Parathyroid adenoma (tissue), 2 donors: ENCODE data around the gene NTSR1.

Source experiments
- H2AFZ ChIP-seq: fragments of 300-600 bp; sonication (generic); one replicate; pipeline ENCODE4 v1.7.0; 2017; ENCODE audit warnings: antibody characterized with exemption, mild to moderate bottlenecking
- H3K27ac ChIP-seq: fragments of 300-600 bp; sonication (generic); one replicate; pipeline ENCODE4 v1.7.0; 2017
- H3K27me3 ChIP-seq: fragments of 300-600 bp; sonication (generic); one replicate; pipeline ENCODE4 v1.7.0; 2017; ENCODE audit warnings: low read length; ENCODE audit not compliant: control insufficient read depth, insufficient read depth
- H3K36me3 ChIP-seq: fragments of 300-600 bp; sonication (generic); one replicate; pipeline ENCODE4 v1.7.0; 2017; ENCODE audit warnings: low read length; ENCODE audit not compliant: control insufficient read depth, insufficient read depth
- H3K4me1 ChIP-seq: fragments of 300-600 bp; sonication (generic); one replicate; pipeline ENCODE4 v1.7.0; 2017; ENCODE audit warnings: control low read depth
- H3K4me2 ChIP-seq: fragments of 300-600 bp; sonication (generic); one replicate; pipeline ENCODE4 v1.7.0; 2017; ENCODE audit warnings: low read length
- H3K4me3 ChIP-seq: fragments of 300-600 bp; sonication (generic); one replicate; pipeline ENCODE4 v1.7.0; 2017; ENCODE audit warnings: low read depth, low read length
- H3K79me2 ChIP-seq: fragments of 300-600 bp; sonication (generic); one replicate; pipeline ENCODE4 v1.7.0; 2017; ENCODE audit warnings: control low read depth
- H3K9ac ChIP-seq: fragments of 300-600 bp; sonication (generic); one replicate; pipeline ENCODE4 v1.7.0; 2017; ENCODE audit warnings: mild to moderate bottlenecking
- H3K9me3 ChIP-seq: fragments of 300-600 bp; sonication (generic); one replicate; pipeline ENCODE4 v1.7.0; 2017; ENCODE audit warnings: low read length; ENCODE audit not compliant: control insufficient read depth
- TF ChIP-seq, protein P1 (sequence below): fragments of 300-600 bp; sonication (generic); IDR thresholded peaks from one replicate; pipeline ENCODE4 v1.7.0; 2017; ENCODE audit warnings: antibody characterized with exemption, mild to moderate bottlenecking
- donor health status: primary hyperparathyroidism.

NTSR1 gene

GRCh38 chr20:62706344-62706743, 2.3 kb upstream of the NTSR1 start:
- Histone ChIP-seq H3K36me3 (no peaks in the 10 kb centered on the region), H2AFZ (no peak overlapping the region), H3K27me3 (no peaks in the 10 kb centered on the region), H3K27ac (no peak overlapping the region), H3K4me1 (no peaks in the 10 kb centered on the region), H3K4me2 (no peak overlapping the region), H3K79me2 (no peaks in the 10 kb centered on the region), H3K9ac (no peak overlapping the region), H3K9me3 (no peaks in the 10 kb centered on the region), H3K4me3 (no peak overlapping the region)
- TF ChIP-seq, protein P1, sequence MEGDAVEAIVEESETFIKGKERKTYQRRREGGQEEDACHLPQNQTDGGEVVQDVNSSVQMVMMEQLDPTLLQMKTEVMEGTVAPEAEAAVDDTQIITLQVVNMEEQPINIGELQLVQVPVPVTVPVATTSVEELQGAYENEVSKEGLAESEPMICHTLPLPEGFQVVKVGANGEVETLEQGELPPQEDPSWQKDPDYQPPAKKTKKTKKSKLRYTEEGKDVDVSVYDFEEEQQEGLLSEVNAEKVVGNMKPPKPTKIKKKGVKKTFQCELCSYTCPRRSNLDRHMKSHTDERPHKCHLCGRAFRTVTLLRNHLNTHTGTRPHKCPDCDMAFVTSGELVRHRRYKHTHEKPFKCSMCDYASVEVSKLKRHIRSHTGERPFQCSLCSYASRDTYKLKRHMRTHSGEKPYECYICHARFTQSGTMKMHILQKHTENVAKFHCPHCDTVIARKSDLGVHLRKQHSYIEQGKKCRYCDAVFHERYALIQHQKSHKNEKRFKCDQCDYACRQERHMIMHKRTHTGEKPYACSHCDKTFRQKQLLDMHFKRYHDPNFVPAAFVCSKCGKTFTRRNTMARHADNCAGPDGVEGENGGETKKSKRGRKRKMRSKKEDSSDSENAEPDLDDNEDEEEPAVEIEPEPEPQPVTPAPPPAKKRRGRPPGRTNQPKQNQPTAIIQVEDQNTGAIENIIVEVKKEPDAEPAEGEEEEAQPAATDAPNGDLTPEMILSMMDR, result no peak

- Histone ChIP-seq H3K4me3 (no peak overlapping the region), H3K9ac (no peak overlapping the region), H3K36me3 (no peaks in the 10 kb centered on the region), H3K27me3 (no peaks in the 10 kb centered on the region), H3K27ac (no peak overlapping the region), H3K4me1 (no peaks in the 10 kb centered on the region), H2AFZ (no peak overlapping the region), H3K79me2 (no peaks in the 10 kb centered on the region), H3K4me2 (no peak overlapping the region), H3K9me3 (no peaks in the 10 kb centered on the region)
- TF ChIP-seq, protein P1, result no peak
Measured at GRCh38 chr20:62706857-62707256, 1.8 kb upstream of the NTSR1 start.

DNA sequence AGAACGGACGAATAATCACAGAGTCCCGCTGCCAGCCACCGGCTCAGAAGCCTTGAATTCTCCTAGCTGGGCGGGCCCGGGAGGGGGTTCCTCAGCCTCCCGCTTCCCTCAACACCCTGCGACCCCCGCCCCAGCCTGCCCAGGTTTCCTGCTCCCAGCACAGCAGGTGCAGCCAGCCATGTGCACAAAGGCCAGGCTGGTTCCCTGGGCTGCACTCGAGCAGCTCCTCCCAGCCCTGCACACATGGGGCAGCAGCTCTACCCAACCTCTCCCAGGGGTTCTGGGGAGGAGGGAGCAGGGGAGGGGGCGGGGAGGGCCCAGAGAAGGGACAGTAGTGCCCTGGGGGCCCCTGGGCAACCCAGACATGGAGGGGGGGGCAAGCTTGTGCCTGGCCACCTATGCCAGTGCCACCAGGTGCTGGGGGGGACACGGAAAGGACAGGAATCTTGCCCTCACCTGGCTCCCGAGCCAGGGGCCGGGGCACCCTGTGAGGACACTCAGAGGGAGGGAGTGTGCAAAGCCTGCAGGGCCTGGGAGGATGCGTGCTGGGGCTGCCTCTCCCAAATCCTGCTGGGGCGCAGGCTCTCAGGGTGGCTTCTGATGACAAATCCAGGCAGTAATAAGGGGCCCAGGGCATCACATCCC, 1.2 kb upstream of the NTSR1 start:
- Histone ChIP-seq H3K27me3 (no peaks in the 10 kb centered on the region), H3K27ac (no peak overlapping the region), H3K4me2 (no peak overlapping the region), H3K9me3 (no peaks in the 10 kb centered on the region), H2AFZ (no peak overlapping the region), H3K79me2 (no peaks in the 10 kb centered on the region), H3K9ac (no peak overlapping the region), H3K36me3 (no peaks in the 10 kb centered on the region), H3K4me1 (no peaks in the 10 kb centered on the region), H3K4me3 (no peak overlapping the region)
- TF ChIP-seq, protein P1, result no peak

DNA sequence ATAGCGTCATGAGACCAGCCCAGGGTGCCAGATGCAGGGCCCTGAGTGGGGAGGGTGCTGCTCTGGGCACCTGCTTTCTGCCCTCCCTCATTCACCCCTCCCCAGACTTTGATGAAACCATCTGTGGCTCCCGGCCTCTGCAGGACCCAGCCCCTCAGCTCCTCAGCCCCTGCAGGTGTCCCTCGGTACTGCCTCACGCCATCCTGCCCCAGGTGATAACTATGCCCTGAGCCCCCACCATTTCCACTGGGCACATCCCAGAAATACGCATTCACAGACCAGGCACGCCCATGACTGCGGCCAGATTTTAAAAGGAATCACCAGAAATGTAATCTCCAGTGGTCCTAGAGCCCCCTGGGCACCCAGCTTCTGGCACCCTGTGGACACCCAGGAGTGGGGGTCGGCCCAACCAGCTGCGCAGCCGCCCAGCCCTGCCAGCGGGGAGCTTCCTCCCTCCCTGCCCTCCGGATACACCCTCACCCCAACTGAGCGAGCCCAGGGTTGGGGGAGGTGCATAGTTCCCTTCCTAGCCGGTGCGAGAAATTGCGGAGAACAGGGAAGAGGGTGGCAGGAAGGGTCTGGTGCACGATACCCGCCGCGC, 615 bp upstream of the NTSR1 start:
- TF ChIP-seq, protein P1, result no peak
- Histone ChIP-seq H3K27me3 (no peaks in the 10 kb centered on the region), H3K27ac (no peak overlapping the region), H3K36me3 (no peaks in the 10 kb centered on the region), H3K79me2 (no peaks in the 10 kb centered on the region), H3K9me3 (no peaks in the 10 kb centered on the region), H3K9ac (no peak overlapping the region), H3K4me1 (no peaks in the 10 kb centered on the region), H3K4me2 (no peak overlapping the region), H2AFZ (no peak overlapping the region), H3K4me3 (no peak overlapping the region)

DNA sequence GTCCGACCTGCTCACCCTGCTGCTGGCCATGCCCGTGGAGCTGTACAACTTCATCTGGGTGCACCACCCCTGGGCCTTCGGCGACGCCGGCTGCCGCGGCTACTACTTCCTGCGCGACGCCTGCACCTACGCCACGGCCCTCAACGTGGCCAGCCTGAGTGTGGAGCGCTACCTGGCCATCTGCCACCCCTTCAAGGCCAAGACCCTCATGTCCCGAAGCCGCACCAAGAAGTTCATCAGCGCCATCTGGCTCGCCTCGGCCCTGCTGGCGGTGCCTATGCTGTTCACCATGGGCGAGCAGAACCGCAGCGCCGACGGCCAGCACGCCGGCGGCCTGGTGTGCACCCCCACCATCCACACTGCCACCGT, 885 bp downstream of the NTSR1 start:
- H3K79me2 ChIP-seq, result no peaks in the 10 kb centered on the region
- H3K27ac ChIP-seq, result no peak overlapping the region
- H2AFZ ChIP-seq, result no peak overlapping the region
- H3K36me3 ChIP-seq, result no peaks in the 10 kb centered on the region
- TF ChIP-seq, protein P1, result no peak
- no peak overlapping the region for H3K4me2 ChIP-seq
- no peaks in the 10 kb centered on the region for H3K27me3 ChIP-seq
- H3K9ac ChIP-seq, result no peak overlapping the region
- no peaks in the 10 kb centered on the region for H3K4me1 ChIP-seq
- H3K4me3 ChIP-seq, result no peak overlapping the region
- no peaks in the 10 kb centered on the region for H3K9me3 ChIP-seq
